Parathyroid adenoma (tissue), 2 donors: ENCODE results near the gene ATP5F1E.

ENCODE experiments used
- H2AFZ ChIP-seq: fragments of 300-600 bp; sonication (generic); one replicate; pipeline ENCODE4 v1.7.0; 2017; ENCODE audit warnings: antibody characterized with exemption, mild to moderate bottlenecking
- H3K27ac ChIP-seq: fragments of 300-600 bp; sonication (generic); one replicate; pipeline ENCODE4 v1.7.0; 2017
- H3K27me3 ChIP-seq: fragments of 300-600 bp; sonication (generic); one replicate; pipeline ENCODE4 v1.7.0; 2017; ENCODE audit warnings: low read length; ENCODE audit not compliant: control insufficient read depth, insufficient read depth
- H3K36me3 ChIP-seq: fragments of 300-600 bp; sonication (generic); one replicate; pipeline ENCODE4 v1.7.0; 2017; ENCODE audit warnings: low read length; ENCODE audit not compliant: control insufficient read depth, insufficient read depth
- H3K4me1 ChIP-seq: fragments of 300-600 bp; sonication (generic); one replicate; pipeline ENCODE4 v1.7.0; 2017; ENCODE audit warnings: control low read depth
- H3K4me2 ChIP-seq: fragments of 300-600 bp; sonication (generic); one replicate; pipeline ENCODE4 v1.7.0; 2017; ENCODE audit warnings: low read length
- H3K4me3 ChIP-seq: fragments of 300-600 bp; sonication (generic); one replicate; pipeline ENCODE4 v1.7.0; 2017; ENCODE audit warnings: low read depth, low read length
- H3K79me2 ChIP-seq: fragments of 300-600 bp; sonication (generic); one replicate; pipeline ENCODE4 v1.7.0; 2017; ENCODE audit warnings: control low read depth
- H3K9ac ChIP-seq: fragments of 300-600 bp; sonication (generic); one replicate; pipeline ENCODE4 v1.7.0; 2017; ENCODE audit warnings: mild to moderate bottlenecking
- H3K9me3 ChIP-seq: fragments of 300-600 bp; sonication (generic); one replicate; pipeline ENCODE4 v1.7.0; 2017; ENCODE audit warnings: low read length; ENCODE audit not compliant: control insufficient read depth
- TF ChIP-seq, protein P1 (sequence below): fragments of 300-600 bp; sonication (generic); IDR thresholded peaks from one replicate; pipeline ENCODE4 v1.7.0; 2017; ENCODE audit warnings: antibody characterized with exemption, mild to moderate bottlenecking
- donor health status: primary hyperparathyroidism.

Gene ATP5F1E

DNA sequence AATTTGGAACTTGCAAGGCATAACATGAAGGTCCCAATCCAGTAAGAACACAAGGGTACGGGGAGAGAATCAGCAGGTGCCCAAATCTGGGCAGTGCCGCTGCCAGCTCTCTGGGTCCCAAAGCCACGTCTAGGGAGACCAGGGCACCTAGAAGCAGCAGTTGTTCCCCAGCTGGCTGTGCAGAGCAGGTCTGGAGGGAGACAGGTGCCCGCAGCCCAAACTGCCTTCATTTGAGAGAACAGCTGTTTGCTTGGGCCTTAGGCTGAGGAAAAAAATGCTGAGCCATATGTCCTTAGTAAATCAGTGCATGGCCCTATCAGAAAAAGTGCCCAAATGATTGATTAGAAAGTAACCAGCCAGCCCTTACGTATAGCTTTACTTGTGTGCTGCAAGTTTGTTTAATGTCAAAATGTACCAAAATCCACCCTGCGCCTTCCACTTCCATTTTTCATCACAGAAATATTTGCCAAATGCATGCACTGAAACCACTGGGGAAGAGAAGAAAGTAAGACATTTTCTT is 19.6 kb upstream of the ATP5F1E start:
- TF ChIP-seq, protein P1, sequence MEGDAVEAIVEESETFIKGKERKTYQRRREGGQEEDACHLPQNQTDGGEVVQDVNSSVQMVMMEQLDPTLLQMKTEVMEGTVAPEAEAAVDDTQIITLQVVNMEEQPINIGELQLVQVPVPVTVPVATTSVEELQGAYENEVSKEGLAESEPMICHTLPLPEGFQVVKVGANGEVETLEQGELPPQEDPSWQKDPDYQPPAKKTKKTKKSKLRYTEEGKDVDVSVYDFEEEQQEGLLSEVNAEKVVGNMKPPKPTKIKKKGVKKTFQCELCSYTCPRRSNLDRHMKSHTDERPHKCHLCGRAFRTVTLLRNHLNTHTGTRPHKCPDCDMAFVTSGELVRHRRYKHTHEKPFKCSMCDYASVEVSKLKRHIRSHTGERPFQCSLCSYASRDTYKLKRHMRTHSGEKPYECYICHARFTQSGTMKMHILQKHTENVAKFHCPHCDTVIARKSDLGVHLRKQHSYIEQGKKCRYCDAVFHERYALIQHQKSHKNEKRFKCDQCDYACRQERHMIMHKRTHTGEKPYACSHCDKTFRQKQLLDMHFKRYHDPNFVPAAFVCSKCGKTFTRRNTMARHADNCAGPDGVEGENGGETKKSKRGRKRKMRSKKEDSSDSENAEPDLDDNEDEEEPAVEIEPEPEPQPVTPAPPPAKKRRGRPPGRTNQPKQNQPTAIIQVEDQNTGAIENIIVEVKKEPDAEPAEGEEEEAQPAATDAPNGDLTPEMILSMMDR: no peak
- no peaks in the 10 kb centered on the region for H3K9me3 ChIP-seq
- H3K9ac ChIP-seq: no peak overlapping the region
- no peak overlapping the region for H3K4me2 ChIP-seq
- no peaks in the 10 kb centered on the region for H3K27me3 ChIP-seq
- H3K79me2 ChIP-seq: no peaks in the 10 kb centered on the region
- no peaks in the 10 kb centered on the region for H3K36me3 ChIP-seq
- H3K27ac ChIP-seq: no peak overlapping the region
- H3K4me1 ChIP-seq: no peaks in the 10 kb centered on the region
- no peak overlapping the region for H3K4me3 ChIP-seq
- H2AFZ ChIP-seq: no peak overlapping the region

GRCh38 chr20:59050437-59050836 is 18.3 kb upstream of the ATP5F1E start:
- TF ChIP-seq, protein P1: no peak
- Histone ChIP-seq H3K4me1 (no peaks in the 10 kb centered on the region), H3K9ac (no peak overlapping the region), H3K4me3 (no peak overlapping the region), H3K27ac (no peak overlapping the region), H3K9me3 (no peaks in the 10 kb centered on the region), H3K4me2 (no peak overlapping the region), H3K27me3 (no peaks in the 10 kb centered on the region), H2AFZ (no peak overlapping the region), H3K79me2 (no peaks in the 10 kb centered on the region), H3K36me3 (no peaks in the 10 kb centered on the region)

- Histone ChIP-seq H3K79me2 (no peaks in the 10 kb centered on the region), H3K27me3 (no peaks in the 10 kb centered on the region), H3K36me3 (no peaks in the 10 kb centered on the region), H2AFZ (no peak overlapping the region), H3K4me1 (no peaks in the 10 kb centered on the region), H3K4me3 (no peak overlapping the region), H3K27ac (no peak overlapping the region), H3K9ac (no peak overlapping the region), H3K4me2 (no peak overlapping the region), H3K9me3 (no peaks in the 10 kb centered on the region)
- TF ChIP-seq, protein P1: no peak
Measured at GRCh38 chr20:59048681-59049030, 16.5 kb upstream of the ATP5F1E start.

DNA sequence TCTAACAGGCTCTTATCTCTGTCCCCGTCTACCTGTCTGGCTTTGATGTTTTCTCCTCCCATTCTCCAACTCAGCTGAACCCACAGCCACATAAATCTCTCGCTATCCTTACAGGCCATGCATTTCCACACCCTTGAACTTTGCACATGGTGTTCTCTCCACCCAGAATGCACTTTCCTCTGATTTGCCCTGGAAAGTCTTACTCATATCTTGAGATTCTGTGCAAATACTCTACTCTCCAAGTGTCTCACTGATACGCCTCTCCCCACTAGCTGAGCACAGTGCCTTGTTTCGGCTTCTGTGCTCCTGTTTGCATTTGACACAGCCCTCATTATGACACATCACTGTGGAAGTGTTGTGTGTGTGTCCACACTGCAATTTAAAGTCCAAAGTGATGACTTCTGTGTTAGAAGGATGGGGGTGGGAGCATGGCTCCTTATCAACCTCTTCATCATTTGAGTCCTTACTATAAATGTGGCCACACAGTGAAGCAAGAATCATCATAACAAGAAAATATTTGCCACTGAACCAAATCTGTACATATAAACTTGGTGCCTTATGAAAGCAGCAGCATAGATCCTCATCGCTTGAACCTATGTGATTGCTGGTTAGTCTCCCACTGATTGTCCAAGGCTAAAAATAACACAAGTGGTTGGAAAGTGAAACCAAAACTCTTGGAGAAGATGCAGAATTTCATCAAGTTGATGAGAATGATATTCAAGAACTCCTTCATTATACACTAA is 16.0 kb upstream of the ATP5F1E start:
- H3K4me3 ChIP-seq: no peak overlapping the region
- H3K27ac ChIP-seq: no peak overlapping the region
- H3K4me2 ChIP-seq: no peak overlapping the region
- no peak overlapping the region for H2AFZ ChIP-seq
- no peaks in the 10 kb centered on the region for H3K27me3 ChIP-seq
- no peaks in the 10 kb centered on the region for H3K79me2 ChIP-seq
- H3K36me3 ChIP-seq: no peaks in the 10 kb centered on the region
- no peak overlapping the region for H3K9ac ChIP-seq
- H3K4me1 ChIP-seq: peaks cover 1% of the 10 kb centered on the region
- TF ChIP-seq, protein P1: no peak
- no peaks in the 10 kb centered on the region for H3K9me3 ChIP-seq

- Histone ChIP-seq H3K4me3 (no peak overlapping the region), H3K4me1 (peaks cover 2% of the 10 kb centered on the region), H3K79me2 (peaks cover 7% of the 10 kb centered on the region), H3K9ac (no peak overlapping the region), H2AFZ (no peak overlapping the region), H3K36me3 (no peaks in the 10 kb centered on the region), H3K4me2 (no peak overlapping the region), H3K27me3 (no peaks in the 10 kb centered on the region), H3K27ac (no peak overlapping the region), H3K9me3 (no peaks in the 10 kb centered on the region)
- TF ChIP-seq, protein P1: no peak
Measured at GRCh38 chr20:59046862-59047261, 14.7 kb upstream of the ATP5F1E start.
